LNCaP clone FGC (cell line): ENCODE data around the gene GHR.

Experiments used
- DNase-seq: peaks from one replicate; pipeline ENCODE4 v3.0.0-alpha.2; 2011; ENCODE audit warnings: low read depth
- H3K4me3 ChIP-seq: 2 replicates; pipeline ENCODE4 v1.5.1; 2011; ENCODE audit warnings: mild to moderate bottlenecking, low read depth, low read length, control low read depth
- CTCF ChIP-seq: IDR thresholded peaks from 2 replicates; pipeline ENCODE4 v1.5.1; 2012; ENCODE audit warnings: mild to moderate bottlenecking; ENCODE audit not compliant: control insufficient read depth, insufficient read depth; ENCODE audit errors: extremely low read depth

Gene GHR

DNA sequence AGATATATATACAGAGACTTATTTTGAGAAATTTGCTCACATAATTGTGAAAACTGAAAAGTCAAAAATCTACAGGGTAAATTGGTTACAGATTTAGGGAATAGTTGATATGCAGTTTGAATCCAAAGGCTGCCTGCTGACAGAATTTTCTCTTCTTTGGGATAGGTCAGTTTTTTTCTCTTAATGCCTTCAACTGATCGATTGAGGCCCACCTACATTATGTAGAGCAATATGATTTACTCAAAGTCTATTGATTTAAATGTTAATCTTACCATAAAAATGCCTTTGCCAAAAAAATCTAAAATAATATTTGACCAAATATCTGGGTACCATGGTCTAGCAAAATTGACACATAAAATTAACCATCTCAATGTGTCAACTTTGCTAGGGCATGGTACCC is 3.9 kb upstream of the GHR start:
- no peak for TF ChIP-seq CTCF
- DNase-seq = no peak

GRCh38 chr5:42422656-42423280 is 471 bp upstream of the GHR start:
- DNase-seq = no peak
- no peak for TF ChIP-seq CTCF
- H3K4me3 ChIP-seq = peak overlapping the region; percentile 62

More for the DNA sequence above, 3.9 kb upstream of the GHR start:
- no peak overlapping the region for H3K4me3 ChIP-seq

DNA sequence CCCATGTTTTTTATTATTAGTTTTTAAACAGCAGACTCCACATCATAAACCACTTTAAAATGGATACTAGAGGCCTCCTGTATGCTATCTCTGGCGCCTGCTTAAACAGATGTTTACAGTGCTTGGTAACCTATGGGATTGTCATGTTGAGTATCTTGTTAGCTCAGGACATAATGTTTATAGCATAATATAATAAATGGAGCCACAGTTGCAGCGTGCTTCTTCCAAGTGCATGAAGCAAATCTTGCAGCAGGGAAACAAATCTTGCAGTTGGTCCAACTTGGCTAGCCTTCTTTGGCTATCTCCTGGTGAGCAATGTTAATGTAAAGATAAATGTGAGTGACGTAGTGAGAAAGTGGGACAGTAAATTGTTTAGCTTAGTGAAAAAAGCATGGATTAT is 2.8 kb downstream of the GHR start:
- H3K4me3 ChIP-seq = no peak overlapping the region
- peak; percentile 97 for DNase-seq
- no peak for TF ChIP-seq CTCF

DNA sequence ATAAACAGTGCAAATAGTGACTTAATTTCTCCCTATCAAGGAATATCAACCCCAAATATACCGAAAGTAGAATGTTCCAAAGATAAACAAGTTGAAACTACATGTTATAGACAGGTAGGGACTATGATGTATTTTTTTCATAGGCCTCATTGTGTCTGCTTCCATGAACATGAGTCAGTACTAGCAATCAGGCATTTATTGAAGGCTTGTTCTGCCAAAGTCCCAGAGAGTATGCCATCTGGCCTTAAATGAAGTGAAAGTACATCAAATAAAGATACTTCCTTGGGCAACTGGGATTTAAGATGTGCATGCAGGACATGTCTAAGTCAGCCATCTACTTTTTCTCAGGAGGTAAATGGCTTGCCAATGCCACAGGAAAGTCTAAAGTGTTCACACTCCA is 6.5 kb downstream of the GHR start:
- peak; percentile 69 for DNase-seq
- no peak for TF ChIP-seq CTCF
- no peak overlapping the region for H3K4me3 ChIP-seq

- no peak overlapping the region for H3K4me3 ChIP-seq
- TF ChIP-seq CTCF = no peak
- DNase-seq = no peak
Measured at GRCh38 chr5:42434047-42434724, 10.9 kb downstream of the GHR start.

DNA sequence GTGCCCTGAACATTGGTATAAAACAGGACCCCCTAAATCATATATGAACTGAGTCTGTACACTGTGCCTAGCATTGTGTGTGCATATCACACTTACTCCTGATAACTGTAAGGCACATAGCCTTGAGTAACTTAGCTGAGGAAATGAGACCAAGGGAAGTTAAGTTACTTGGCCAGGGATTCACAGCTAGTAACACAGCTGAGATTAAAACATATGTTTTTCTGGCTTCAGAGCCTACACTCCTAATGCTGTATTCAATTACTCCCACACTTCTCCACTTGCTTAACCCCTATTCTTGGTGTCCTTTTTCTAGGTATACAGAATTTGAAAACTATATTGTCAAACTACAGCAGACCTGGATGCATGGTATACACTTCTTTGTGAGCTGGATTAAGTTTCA is 12.8 kb downstream of the GHR start:
- no peak for TF ChIP-seq CTCF
- H3K4me3 ChIP-seq = no peak overlapping the region
- no peak for DNase-seq

- DNase-seq = no peak
Measured at GRCh38 chr5:42454216-42454995, 31.2 kb downstream of the GHR start.

More at GRCh38 chr5:42454216-42454995, 31.2 kb downstream of the GHR start:
- no peak for TF ChIP-seq CTCF
- H3K4me3 ChIP-seq = no peak overlapping the region
